GM12874 (cell line): ENCODE results near the gene UQCRC1.

Experiments
- TF ChIP-seq, protein P1 (sequence below): IDR thresholded peaks from 2 replicates; pipeline ENCODE4 v1.5.1; 2011; ENCODE audit warnings: low read depth, mild to moderate bottlenecking, control low read depth, low read length, moderate library complexity; ENCODE audit not compliant: insufficient read depth

The UQCRC1 gene

DNA sequence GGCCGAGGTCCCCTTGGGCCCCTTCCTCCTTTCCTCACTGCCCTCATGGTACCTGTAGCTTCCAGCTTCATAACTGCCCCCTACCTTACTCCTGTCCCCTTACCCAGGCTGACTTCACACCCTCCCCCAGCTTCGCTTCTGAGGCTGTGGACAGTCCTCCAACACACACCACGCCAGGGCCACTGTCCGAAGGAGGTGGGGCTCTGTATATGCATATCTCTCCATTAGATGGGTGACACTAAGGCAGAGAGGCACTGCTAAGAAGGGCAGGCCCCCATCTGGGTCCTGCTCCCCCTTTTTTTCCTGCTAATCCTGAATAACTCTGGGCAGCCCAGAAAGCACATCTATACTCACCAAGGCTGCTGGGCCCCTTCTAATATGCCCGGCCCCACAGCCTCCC, 13.3 kb downstream of the UQCRC1 start:
- TF ChIP-seq, protein P1, sequence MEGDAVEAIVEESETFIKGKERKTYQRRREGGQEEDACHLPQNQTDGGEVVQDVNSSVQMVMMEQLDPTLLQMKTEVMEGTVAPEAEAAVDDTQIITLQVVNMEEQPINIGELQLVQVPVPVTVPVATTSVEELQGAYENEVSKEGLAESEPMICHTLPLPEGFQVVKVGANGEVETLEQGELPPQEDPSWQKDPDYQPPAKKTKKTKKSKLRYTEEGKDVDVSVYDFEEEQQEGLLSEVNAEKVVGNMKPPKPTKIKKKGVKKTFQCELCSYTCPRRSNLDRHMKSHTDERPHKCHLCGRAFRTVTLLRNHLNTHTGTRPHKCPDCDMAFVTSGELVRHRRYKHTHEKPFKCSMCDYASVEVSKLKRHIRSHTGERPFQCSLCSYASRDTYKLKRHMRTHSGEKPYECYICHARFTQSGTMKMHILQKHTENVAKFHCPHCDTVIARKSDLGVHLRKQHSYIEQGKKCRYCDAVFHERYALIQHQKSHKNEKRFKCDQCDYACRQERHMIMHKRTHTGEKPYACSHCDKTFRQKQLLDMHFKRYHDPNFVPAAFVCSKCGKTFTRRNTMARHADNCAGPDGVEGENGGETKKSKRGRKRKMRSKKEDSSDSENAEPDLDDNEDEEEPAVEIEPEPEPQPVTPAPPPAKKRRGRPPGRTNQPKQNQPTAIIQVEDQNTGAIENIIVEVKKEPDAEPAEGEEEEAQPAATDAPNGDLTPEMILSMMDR = no peak

DNA sequence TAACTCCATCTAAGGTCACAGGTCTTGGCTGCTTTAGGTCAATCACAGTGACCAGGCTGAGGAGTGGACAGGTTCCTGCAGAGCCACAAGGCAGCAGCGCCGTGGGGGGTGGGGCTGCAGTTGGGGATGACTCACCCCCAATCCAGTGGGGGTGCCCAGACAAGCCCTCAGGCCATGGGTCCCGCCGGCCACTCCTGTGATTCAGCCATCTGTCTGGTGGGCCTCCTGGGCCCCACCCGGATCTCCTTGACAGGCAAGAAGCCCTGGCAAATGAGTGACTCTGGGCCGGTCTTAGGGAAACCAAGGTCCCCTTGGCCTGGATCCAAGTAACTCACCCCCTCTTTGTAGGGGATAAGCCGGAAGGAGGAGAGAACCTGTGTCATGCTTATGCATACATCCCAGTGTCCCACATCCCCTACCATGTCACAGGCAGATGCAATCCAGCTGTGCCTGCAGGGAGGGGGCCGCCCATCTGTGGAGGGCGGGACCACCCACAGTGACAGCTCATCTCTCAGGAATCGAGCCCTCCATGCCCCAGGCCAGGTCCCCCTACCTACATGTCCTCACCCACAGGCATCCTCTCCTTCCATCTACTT, 13.8 kb downstream of the UQCRC1 start:
- TF ChIP-seq, protein P1 = no peak

DNA sequence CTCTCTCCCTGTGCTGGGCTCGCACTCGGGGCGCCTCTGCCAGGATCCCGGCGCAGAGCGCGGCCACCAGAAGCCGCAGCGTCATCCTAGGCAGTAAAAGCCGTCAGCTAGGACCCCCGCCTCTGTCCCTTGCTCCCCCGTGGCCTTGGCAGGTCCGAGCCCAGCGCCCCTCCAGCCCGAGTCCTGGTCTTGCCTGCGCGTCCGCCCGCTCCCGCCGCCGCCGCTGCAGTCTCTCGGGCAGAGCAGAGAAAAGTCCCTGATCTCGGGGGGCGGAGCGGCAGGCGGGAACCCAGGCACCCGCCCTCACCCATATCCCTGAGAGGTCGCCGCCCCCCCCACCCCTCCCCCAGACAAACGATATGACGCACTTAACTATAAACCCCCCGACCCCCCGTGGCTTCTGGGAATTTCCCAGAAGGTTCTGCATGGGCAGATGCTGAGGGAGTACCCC, 14.3 kb downstream of the UQCRC1 start, which contains the start of gene COL7A1:
Gene COL7A1, minus strand, starts transcription at position 255 of the 451 bp plus-strand sequence. Its CDS starts 170 bp downstream, at position 85.
- TF ChIP-seq, protein P1 = no peak

DNA sequence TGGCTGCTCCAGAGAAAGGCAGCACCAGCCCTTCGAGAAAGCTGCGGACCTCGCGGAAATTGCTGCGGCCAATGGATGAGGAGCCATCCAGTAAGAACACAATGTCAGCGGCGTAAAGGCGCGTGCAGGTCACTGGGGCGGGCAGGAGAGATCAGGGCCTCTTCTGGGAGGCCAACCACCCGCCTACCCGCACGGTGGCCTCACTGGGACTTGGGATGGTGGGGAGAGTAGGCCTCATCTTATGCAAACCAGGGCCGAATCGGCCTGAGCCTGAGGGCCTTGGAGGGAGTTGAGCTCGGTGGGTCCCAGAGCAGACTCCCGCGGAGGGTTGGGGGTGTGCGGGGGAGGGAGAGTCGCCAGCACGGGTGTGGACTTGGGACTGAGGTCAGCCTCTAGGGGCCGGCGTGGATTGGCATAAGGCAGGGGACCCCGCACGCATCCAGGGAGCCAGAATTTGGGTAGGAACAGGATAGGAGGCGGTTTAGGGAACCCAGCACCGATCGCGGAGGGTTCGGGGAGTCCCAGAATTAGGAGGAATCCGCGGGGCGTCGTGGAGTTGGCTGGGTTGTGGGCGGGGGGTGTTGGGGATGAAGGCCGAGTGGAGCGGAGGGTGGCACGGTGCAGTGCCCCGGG, 14.9 kb downstream of the UQCRC1 start:
- TF ChIP-seq, protein P1 = no peak

DNA sequence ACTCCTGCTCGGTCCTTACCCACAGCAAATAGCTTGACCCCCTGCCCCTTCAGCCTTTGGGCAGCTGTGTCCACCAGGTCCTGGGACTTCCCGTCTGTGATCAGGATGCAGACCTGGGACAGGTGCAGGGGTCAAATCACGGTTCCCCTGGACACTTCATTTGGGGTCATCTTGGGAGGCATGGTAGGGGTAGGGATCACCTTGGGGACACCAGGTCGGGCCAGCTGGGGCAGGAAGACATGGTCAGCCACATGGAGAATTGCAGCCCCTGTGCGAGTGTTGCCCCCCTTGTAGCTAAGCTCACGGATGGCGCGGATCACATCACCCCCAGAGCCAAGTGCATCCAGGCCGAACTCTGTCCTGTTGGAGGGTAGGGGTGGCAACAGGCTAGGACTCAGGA, 16.1 kb downstream of the UQCRC1 start:
- TF ChIP-seq, protein P1 = no peak

DNA sequence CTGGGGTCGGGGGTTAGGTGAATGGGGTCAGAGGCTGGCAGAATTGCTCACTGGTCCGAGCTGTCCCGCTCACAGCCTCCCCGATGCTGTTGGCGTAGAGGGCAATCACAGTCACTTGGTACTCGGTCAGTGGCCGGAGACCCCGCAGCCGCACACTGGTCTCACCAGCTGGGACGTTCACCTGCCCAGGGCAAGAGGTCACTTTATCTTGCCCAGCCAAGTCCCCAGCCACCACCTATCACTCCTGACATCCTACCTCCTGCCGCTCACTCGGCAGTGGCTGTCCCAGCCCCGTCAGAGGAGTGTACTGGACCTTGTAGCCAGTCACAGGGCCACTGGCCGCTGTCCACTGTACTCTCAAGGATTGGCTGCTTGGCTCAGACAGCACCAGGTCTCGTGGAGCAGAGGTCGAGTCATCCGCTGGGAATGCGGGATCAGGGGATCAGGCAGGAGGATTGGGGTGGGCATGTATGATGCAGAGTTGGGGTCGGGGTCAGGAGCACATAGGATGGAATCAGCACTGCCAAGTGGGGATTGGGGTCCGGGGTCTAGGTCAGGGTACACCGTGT, 16.8 kb downstream of the UQCRC1 start:
- TF ChIP-seq, protein P1 = no peak

DNA sequence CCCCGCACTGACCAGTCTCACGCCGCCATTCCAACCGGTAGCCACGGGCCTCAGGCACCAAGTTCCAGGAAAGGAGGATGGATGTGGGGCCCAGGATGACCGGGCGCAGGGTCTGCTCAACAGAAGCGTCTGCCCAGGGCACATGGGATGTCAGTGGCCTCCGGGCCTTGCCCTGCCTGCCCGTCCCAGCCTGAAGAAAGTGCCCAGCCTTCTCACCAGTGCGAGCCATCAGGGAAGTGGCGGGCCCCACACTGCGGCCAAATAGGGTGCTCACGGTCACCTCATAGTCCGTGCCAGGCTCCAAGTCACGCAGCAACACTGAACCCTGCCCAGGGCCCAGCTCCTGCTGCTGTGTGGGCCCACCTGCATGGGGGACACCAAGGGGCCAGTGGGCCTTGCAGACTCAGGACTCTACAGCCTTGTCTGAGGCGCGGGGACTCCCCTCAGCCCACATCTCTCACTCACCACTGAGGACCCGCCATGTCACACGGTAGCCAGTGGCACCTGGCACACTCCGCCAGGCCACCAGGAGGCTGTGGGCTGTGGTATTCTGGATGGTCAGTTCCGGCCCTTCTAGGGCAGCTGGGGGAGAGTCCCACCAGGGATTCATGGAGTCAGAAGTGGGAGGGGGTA, 17.4 kb downstream of the UQCRC1 start:
- TF ChIP-seq, protein P1 = no peak
